GM12872 (cell line): Measurements from ENCODE around the gene KMT2E.

ENCODE experiments used
- TF ChIP-seq, protein P1 (sequence below): IDR thresholded peaks from 3 replicates; pipeline ENCODE4 v1.5.1; 2011; ENCODE audit warnings: low read depth, mild to moderate bottlenecking, low read length, moderate library complexity; ENCODE audit not compliant: insufficient read depth

The KMT2E gene

DNA sequence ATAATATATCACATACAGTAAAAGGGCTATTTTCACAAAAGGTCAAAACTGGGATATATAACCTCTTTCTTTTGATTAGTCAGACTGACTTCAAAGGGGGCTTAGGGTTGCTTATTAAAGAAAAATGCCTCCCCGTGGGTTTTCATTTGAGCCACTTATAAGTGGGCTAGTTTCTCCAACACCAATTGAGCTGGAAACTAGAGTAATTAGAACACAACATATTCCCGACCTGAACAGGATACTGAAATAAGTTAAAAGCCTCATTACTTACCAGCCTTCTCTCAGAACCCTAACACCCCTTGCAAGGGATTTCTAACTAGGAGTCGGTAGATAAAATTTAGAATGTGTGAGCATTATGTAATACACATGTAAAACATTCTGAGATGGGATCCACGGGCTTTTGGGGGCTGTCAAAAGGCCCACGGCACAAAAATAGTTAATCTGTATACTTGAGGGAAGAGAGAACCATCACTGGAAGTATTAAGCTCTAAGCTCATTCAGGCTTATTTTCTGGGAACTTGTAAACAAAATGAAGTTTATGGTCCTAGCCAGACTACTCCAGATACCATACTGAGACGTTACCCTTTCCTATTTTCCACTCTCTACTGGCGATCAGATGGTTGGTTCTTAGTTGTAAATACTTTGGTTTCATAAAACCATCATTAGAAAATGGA, 29.3 kb upstream of the KMT2E start:
- TF ChIP-seq, protein P1, sequence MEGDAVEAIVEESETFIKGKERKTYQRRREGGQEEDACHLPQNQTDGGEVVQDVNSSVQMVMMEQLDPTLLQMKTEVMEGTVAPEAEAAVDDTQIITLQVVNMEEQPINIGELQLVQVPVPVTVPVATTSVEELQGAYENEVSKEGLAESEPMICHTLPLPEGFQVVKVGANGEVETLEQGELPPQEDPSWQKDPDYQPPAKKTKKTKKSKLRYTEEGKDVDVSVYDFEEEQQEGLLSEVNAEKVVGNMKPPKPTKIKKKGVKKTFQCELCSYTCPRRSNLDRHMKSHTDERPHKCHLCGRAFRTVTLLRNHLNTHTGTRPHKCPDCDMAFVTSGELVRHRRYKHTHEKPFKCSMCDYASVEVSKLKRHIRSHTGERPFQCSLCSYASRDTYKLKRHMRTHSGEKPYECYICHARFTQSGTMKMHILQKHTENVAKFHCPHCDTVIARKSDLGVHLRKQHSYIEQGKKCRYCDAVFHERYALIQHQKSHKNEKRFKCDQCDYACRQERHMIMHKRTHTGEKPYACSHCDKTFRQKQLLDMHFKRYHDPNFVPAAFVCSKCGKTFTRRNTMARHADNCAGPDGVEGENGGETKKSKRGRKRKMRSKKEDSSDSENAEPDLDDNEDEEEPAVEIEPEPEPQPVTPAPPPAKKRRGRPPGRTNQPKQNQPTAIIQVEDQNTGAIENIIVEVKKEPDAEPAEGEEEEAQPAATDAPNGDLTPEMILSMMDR = no peak

DNA sequence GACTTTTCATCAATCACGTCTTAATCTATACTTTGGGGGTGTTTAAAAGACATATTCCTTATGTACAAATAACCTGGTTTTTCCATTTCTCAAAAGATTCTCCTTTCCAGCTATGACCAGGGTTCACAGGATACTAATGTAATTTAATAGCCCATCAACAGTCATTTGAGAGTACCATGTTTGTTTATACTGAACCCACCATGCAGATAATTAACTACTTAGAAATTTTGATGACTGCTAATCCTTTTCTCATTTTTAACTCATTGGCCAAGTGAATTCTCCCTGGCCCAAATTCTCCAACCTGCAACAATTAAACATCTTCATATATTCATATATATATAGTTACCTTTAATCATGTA, 28.8 kb upstream of the KMT2E start:
- TF ChIP-seq, protein P1 = no peak

DNA sequence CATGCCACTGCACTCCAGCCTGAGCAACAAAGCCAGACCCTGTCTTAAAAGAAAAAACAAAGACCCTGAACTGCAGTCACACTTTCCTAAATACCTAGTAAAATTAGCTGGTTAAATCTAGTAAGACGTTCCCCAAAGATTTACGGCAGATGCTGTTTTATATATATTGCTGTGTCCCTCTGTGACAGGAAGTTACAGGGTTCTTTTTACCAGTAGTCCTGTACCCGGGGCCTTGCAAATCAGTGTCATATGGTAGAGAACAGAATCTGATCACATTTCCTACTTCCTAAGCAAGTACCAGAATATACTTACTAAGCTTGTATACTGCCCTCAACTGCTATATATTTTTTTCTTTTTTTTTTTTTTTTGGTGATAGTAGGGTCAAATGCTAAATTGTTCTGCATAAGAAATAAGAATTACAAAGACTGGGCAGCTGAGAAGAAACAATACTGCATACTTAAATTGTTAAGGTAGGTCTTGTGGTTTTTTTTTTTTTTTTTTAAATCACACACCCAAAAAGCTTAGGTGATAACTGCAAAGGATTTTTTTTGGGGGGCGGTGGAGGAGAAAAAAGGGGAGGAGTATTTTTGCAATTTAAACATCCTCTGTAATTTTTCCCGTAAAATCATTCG, 27.3 kb upstream of the KMT2E start:
- TF ChIP-seq, protein P1 = no peak

DNA sequence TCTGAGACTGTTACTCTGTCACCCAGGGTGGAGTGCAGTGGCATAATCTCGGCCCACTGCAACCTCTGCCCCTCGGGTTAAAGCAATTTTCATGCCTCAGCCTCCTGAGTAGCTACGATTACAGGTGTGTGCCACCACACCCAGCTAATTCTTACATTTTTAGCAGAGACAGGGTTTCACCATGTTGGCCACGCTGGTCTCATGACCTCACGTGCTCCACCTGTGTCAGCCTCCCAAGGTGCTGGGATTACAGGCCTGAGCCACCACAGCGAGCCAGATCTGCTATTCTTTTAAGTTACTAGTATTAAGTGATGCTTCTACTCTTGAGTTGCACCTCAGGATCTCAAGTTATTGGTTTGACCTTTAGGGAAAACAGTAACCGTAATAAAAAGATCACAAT, 23.0 kb upstream of the KMT2E start:
- TF ChIP-seq, protein P1 = no peak

DNA sequence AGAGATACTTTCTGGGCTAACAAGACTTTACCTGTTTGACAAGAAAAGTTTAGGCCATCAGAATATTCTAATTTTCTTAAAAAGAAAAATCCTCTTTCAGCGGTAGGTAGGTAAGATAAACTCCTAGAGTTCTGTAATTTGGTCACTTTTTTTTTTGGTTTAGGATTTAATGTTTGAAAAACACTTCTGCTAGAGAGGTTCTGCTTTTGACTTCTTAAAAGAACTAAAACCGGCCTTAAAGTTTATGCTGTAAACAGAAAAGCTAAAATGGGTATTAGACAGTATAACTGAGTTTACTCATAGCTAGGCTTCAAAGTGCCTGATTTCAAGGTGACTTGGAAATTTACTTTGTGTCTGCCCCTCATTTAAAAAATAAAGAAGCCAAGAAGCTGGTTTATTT, 21.7 kb upstream of the KMT2E start:
- TF ChIP-seq, protein P1 = no peak

DNA sequence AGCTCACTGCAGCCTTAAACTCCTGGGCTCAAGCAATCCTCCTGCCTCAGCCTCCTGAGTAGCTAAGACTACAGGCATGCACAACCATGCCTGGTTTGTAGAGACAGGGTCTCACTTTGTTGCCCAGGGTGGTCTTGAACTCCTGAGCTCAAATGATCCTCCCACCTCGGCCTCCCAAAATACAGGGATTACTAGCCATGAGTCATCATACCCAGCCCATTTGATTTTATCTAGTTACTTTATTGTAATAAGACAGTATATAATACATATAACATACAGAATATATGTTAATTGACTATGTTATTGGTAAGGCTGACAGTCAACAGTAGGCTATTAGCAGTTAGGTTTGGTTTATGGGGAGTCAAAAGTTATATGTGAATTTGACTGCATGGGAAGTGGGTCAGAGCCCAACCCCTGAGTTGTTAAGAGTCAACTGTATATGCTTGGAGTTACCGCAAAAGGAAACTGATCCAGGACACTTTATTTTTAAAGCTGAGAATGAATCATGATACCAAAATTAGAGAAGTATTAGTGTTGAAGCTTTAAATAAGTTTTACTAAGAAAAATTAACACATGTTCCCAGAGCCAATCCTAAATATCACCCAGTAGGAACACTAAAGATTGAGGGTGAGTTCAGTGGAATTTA, 20.7 kb upstream of the KMT2E start:
- TF ChIP-seq, protein P1 = no peak

DNA sequence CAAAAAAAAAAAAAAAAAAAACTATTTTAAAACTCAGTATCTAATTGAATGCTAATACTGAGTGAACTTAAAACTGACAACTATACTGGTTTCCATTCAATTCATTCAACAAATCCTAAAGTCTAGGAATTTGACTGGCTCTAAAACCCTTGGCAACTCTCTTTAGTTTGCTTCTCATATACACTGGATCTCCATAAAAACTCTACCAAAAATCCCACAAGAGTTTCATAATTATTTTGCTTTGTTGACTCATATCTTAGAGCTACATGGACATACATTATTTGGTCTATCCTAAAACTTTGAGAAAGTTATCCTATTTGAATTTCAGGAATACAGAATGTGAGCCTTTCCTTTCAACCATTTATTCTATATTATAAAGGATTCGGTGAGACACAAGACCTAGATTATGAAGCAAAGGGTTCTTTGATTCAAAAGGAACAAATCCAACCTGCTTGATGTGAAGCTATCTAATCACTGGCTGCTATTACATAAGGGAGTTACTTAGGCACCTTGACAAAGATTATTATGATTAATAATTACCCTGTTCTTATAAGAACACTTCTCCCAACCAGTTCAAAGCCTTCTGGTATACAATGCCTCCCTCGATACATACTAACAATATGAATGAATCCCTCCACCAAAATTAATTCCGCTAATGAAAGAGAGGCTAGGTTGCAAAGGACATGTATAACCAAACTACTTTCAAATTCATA, 15.8 kb upstream of the KMT2E start:
- TF ChIP-seq, protein P1 = no peak
